Measurements from ENCODE around the gene PREB.

The PREB gene

GRCh38 chr2:27134781-27135477, 493 bp upstream of the PREB start:
- H3K27ac ChIP-seq (ENCODE audit: poor library complexity, severe bottlenecking) = no peak overlapping the region
- H3K9me3 ChIP-seq (ENCODE audit: severe bottlenecking) = no peaks in the 10 kb centered on the region
- no peak for ATAC-seq (ENCODE audit: low read depth)
- TF ChIP-seq CTCF (IDR thresholded peaks at IDR 0.05; ENCODE audit: poor library complexity, severe bottlenecking) = no peak
- H3K4me3 ChIP-seq (ENCODE audit: severe bottlenecking) = peak overlapping the region; percentile 64
- H3K4me1 ChIP-seq (ENCODE audit: insufficient read depth, poor library complexity, severe bottlenecking) = peaks cover 6% of the 10 kb centered on the region
- H3K27me3 ChIP-seq (ENCODE audit: insufficient read depth, poor library complexity, severe bottlenecking) = no peaks in the 10 kb centered on the region
- peaks cover 27% of the 10 kb centered on the region for H3K36me3 ChIP-seq (ENCODE audit: low read depth)
- no peak for DNase-seq (ENCODE audit: low spot score)

- no peak for ATAC-seq (ENCODE audit: low read depth)
Measured at GRCh38 chr2:27133195-27133875, 1.1 kb downstream of the PREB start.

GRCh38 chr2:27131429-27131828, 3.0 kb downstream of the PREB start:
- no peaks in the 10 kb centered on the region for H3K27me3 ChIP-seq (ENCODE audit: insufficient read depth, poor library complexity, severe bottlenecking)
- peaks cover 6% of the 10 kb centered on the region for H3K4me1 ChIP-seq (ENCODE audit: insufficient read depth, poor library complexity, severe bottlenecking)
- no peak overlapping the region for H3K4me3 ChIP-seq (ENCODE audit: severe bottlenecking)
- no peaks in the 10 kb centered on the region for H3K9me3 ChIP-seq (ENCODE audit: severe bottlenecking)
- H3K27ac ChIP-seq (ENCODE audit: poor library complexity, severe bottlenecking) = no peak overlapping the region
- no peak for TF ChIP-seq CTCF (IDR thresholded peaks at IDR 0.05; ENCODE audit: poor library complexity, severe bottlenecking)
- DNase-seq (ENCODE audit: low spot score) (no peak), ATAC-seq (ENCODE audit: low read depth) (no peak)
- peaks cover 27% of the 10 kb centered on the region for H3K36me3 ChIP-seq (ENCODE audit: low read depth)

More at GRCh38 chr2:27133195-27133875, 1.1 kb downstream of the PREB start:
- no peak for DNase-seq (ENCODE audit: low spot score)
- H3K4me1 ChIP-seq (ENCODE audit: insufficient read depth, poor library complexity, severe bottlenecking) = peaks cover 6% of the 10 kb centered on the region
- H3K4me3 ChIP-seq (ENCODE audit: severe bottlenecking) = peak overlapping the region; percentile 64
- TF ChIP-seq CTCF (IDR thresholded peaks at IDR 0.05; ENCODE audit: poor library complexity, severe bottlenecking) = no peak
- H3K27me3 ChIP-seq (ENCODE audit: insufficient read depth, poor library complexity, severe bottlenecking) = no peaks in the 10 kb centered on the region
- peaks cover 27% of the 10 kb centered on the region for H3K36me3 ChIP-seq (ENCODE audit: low read depth)
- no peak overlapping the region for H3K27ac ChIP-seq (ENCODE audit: poor library complexity, severe bottlenecking)
- no peaks in the 10 kb centered on the region for H3K9me3 ChIP-seq (ENCODE audit: severe bottlenecking)

GRCh38 chr2:27130396-27130795, 4.0 kb downstream of the PREB start:
- Histone ChIP-seq H3K27me3 (ENCODE audit: insufficient read depth, poor library complexity, severe bottlenecking) (no peaks in the 10 kb centered on the region), H3K27ac (ENCODE audit: poor library complexity, severe bottlenecking) (no peak overlapping the region), H3K4me1 (ENCODE audit: insufficient read depth, poor library complexity, severe bottlenecking) (peaks cover 6% of the 10 kb centered on the region), H3K9me3 (ENCODE audit: severe bottlenecking) (no peaks in the 10 kb centered on the region), H3K4me3 (ENCODE audit: severe bottlenecking) (no peak overlapping the region), H3K36me3 (ENCODE audit: low read depth) (peaks cover 27% of the 10 kb centered on the region)
- TF ChIP-seq CTCF (IDR thresholded peaks at IDR 0.05; ENCODE audit: poor library complexity, severe bottlenecking) = no peak
- DNase-seq (ENCODE audit: low spot score) (no peak), ATAC-seq (ENCODE audit: low read depth) (no peak)

Measured in RWPE2 (cell line).